ENCODE data around the gene ATP5ME. TPM values are rescaled to one million over a fixed set of nuclear protein-coding genes. Genes with fewer than 3 reads are reported as not detected.
A peak's percentile ranks its signal among the peaks of the same experiment; 100 is the strongest.

The ATP5ME gene
- total and polyA plus RNA-seq, 2 experiments from 2014 or later = 143 to 669 TPM

DNA sequence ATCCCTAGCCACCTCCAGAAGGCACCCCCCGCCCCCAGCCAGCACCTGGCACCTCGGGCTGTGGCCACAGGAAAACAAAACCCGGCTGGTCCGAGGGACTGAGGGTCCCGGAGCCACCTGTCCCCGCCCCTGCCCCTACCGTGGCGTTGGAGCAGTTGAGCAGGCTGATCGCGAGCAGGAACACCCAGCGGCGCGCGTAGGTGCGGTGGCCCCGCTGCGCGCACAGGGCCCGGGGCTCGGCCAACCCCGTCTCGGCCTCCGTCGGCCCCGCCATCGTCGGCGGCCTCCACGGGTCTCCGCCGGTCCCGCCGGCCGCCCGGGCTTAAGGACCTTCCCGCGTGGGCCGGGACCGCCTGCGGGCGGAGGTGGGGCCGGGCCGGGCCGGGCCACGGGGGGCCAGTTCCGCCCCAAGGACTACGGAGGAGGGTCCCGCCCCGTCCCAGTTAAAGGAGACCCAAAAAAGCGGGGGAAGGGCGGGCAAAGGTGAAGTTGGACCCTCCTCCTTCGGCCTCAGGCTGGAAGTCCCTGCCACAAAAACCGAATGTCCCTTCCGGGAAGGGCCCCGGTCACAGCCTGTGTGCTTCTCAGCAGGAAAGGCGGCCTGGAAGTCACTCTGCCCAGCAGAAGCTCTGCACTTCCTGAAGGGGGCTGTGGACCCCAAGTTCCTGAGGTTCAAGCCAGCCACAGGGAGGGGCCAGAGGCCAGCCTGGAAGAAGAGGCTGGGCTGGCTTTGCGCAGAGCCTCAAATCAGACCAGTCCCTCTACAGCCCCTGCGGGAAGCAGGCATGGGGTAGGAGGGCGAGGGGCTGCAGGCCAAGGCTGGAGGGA, 15.0 kb upstream of the ATP5ME start, which contains the start of gene SLC49A3:
TSS of gene SLC49A3 (minus strand) at position 298 of the 828 bp plus-strand sequence. CDS start at position 274, 24 bp downstream.
- H2AFZ ChIP-seq = peak within 1 kb of the TSS; percentile 55
- H3K79me2 ChIP-seq = no peaks in the 10 kb centered on the region
- no peaks in the 10 kb centered on the region for H4K20me1 ChIP-seq (ENCODE audit: insufficient read depth, poor library complexity, severe bottlenecking)
- no peaks in the 10 kb centered on the region for H3K9me3 ChIP-seq (ENCODE audit: low read depth)
- peak within 1 kb of the TSS; percentile 84 for H3K4me2 ChIP-seq
- 26% methylated on average over 34 of the region's 59 CpGs for WGBS (ENCODE audit: low lambda C conversion rate, missing lambda C conversion rate)
- H3K4me3 ChIP-seq = peak within 1 kb of the TSS; percentile 38
- peaks cover 31% of the 10 kb centered on the region for H3K4me1 ChIP-seq (ENCODE audit: insufficient read depth)
- no peaks in the 10 kb centered on the region for H3K36me3 ChIP-seq (replicated peaks; ENCODE audit: insufficient read depth, low read depth)
- H3K27me3 ChIP-seq = no peaks in the 10 kb centered on the region
- no peaks in the 10 kb centered on the region for H3K9me2 ChIP-seq (replicated peaks; ENCODE audit: insufficient read depth)
- H3K27ac ChIP-seq = peak within 1 kb of the TSS; percentile 68
- peak; percentile 53 for DNase-seq (ENCODE audit: low spot score)
- no peak for TF ChIP-seq CTCF (IDR thresholded peaks at IDR 0.05; ENCODE audit: poor library complexity)
- no peak for TF ChIP-seq EZH2 (IDR thresholded peaks at IDR 0.05; ENCODE audit: borderline replicate concordance)
- no peak for TF ChIP-seq EZH2phosphoT487 (IDR thresholded peaks at IDR 0.05; ENCODE audit: low read depth, severe bottlenecking, unreplicated experiment)

DNA sequence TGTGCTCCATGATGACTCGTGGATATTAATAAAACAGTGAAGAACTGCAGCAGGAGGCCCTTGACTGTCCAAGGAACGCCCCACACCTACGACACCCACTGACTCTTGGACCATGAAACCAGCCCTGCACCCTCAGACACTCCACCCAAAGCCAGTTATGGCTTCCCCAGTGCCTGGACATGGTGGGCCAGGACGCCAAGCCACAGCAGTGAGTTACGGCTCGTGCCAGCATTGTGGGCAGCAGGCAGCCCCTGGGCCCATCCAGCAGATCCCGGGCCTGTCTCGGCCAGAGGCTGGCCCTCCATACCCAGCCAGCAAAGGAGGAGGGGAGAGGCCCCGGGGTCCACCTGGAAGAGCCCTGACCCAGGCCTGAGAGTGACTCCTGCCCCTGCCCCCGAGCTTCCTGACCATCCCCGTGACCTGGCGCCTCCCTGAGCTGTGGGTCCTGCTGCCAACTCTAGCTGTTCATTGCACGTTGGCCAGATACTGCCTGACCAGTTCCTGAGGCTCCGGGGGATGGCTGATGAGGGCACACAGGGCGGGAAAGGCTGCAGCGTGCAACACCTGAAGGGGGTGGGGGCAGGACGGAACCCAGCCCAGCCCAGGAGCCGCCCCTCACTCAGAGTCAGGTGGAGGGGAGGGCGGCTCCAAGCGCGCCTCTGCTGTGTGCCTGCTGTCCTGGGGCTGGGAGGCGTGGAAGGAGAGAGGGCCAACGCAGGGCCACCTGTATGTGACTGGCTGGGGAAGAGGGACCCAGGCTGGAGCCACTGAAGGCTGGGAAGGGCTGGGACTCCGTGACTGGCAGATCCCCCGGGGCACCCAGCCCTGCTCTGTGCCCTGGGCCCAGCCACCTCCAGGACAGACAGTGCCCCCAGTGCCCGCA, 14.1 kb upstream of the ATP5ME start:
- H4K20me1 ChIP-seq (ENCODE audit: insufficient read depth, poor library complexity, severe bottlenecking) = no peaks in the 10 kb centered on the region
- H3K27ac ChIP-seq = peak overlapping the region; percentile 68
- WGBS (ENCODE audit: low lambda C conversion rate, missing lambda C conversion rate) = 77% methylated on average over 24 of the region's 26 CpGs
- H3K79me2 ChIP-seq = no peaks in the 10 kb centered on the region
- no peaks in the 10 kb centered on the region for H3K27me3 ChIP-seq
- peak overlapping the region; percentile 55 for H2AFZ ChIP-seq
- no peaks in the 10 kb centered on the region for H3K36me3 ChIP-seq (replicated peaks; ENCODE audit: insufficient read depth, low read depth)
- no peaks in the 10 kb centered on the region for H3K9me2 ChIP-seq (replicated peaks; ENCODE audit: insufficient read depth)
- peak overlapping the region; percentile 84 for H3K4me2 ChIP-seq
- H3K4me1 ChIP-seq (ENCODE audit: insufficient read depth) = peaks cover 36% of the 10 kb centered on the region
- no peak for DNase-seq (ENCODE audit: low spot score)
- H3K9me3 ChIP-seq (ENCODE audit: low read depth) = no peaks in the 10 kb centered on the region
- no peak overlapping the region for H3K4me3 ChIP-seq
- TF ChIP-seq EZH2 (IDR thresholded peaks at IDR 0.05; ENCODE audit: borderline replicate concordance) (no peak), EZH2phosphoT487 (IDR thresholded peaks at IDR 0.05; ENCODE audit: low read depth, severe bottlenecking, unreplicated experiment) (no peak), CTCF (IDR thresholded peaks at IDR 0.05; ENCODE audit: poor library complexity) (no peak)

DNA sequence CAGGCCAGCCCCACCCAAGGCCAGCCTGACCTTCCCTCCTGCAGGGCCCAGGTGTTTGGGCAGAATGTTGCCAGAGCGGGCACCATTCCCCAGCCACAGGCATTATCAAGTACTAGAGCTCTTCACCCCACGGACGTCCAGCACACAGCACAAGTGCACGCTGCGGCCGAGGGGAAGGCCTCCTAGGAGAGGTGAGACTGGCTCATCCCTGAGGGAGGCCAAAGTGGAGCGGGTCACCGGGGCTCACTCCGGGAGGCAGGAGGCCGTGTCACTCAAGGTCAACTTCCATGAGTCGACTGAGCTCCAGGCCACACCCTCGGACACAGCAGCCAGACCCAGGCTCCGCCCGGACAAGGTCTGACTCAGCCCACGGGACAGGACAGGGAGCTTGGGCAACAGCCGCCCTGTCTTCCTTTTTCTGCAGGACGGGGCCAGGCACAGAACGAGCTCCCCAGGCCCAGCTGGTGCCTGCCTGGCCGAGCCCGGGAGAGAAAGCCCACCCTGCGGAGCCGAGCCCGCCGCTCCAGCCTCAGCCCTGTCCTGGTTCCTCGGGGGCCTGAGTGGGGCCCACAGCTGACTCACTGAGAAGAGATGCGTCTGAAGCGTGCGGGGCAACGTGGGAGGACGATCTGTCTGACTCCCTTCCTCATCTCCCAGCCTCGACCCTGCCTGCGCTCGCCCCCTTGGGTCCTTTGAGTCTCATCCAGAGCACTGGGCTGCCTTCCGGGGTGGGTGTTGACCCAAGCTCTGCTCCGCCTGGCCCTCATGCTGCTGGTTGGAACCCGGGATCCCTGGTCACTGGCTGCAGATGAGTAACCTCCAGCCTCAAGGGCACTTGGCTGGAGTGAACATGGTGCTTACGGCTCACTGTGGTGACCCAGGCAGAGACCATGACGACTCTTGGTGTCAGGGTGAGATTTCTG, 13.2 kb upstream of the ATP5ME start:
- no peaks in the 10 kb centered on the region for H3K9me3 ChIP-seq (ENCODE audit: low read depth)
- H3K4me2 ChIP-seq = peak overlapping the region; percentile 52
- H3K27me3 ChIP-seq = no peaks in the 10 kb centered on the region
- TF ChIP-seq EZH2phosphoT487 (IDR thresholded peaks at IDR 0.05; ENCODE audit: low read depth, severe bottlenecking, unreplicated experiment) (no peak), CTCF (IDR thresholded peaks at IDR 0.05; ENCODE audit: poor library complexity) (no peak), EZH2 (IDR thresholded peaks at IDR 0.05; ENCODE audit: borderline replicate concordance) (no peak)
- no peaks in the 10 kb centered on the region for H3K9me2 ChIP-seq (replicated peaks; ENCODE audit: insufficient read depth)
- no peaks in the 10 kb centered on the region for H4K20me1 ChIP-seq (ENCODE audit: insufficient read depth, poor library complexity, severe bottlenecking)
- no peaks in the 10 kb centered on the region for H3K79me2 ChIP-seq
- DNase-seq (ENCODE audit: low spot score) = peak; percentile 92
- H2AFZ ChIP-seq = no peak overlapping the region
- no peak overlapping the region for H3K4me3 ChIP-seq
- WGBS (ENCODE audit: low lambda C conversion rate, missing lambda C conversion rate) = 67% methylated on average over 36 of the region's 38 CpGs
- peaks cover 36% of the 10 kb centered on the region for H3K4me1 ChIP-seq (ENCODE audit: insufficient read depth)
- peak overlapping the region; percentile 68 for H3K27ac ChIP-seq
- H3K36me3 ChIP-seq (replicated peaks; ENCODE audit: insufficient read depth, low read depth) = no peaks in the 10 kb centered on the region
